Stimulated activated naive CD4-positive, alpha-beta T cell (primary cell): ENCODE data around the gene HMG20B.
"Not testable (repeated sequence)": the region's sequence is repeated elsewhere in the genome, so short reads cannot be mapped to it uniquely, and the experiment has no call there.

ENCODE experiments used
- DNase-seq, 6 experiments: peaks; one replicate each; lab custom pipeline; 2025; lab: John Stamatoyannopoulos, UW

Gene HMG20B

GRCh38 chr19:3572855-3573161 is at the start of gene HMG20B:
TSS of gene HMG20B (plus strand) at chr19:3572944. CDS start at chr19:3573310, 366 bp downstream.
- DNase-seq = no peak

- no peak for DNase-seq
Observed at GRCh38 chr19:3523361-3524077, 49.2 kb upstream of the HMG20B start.

GRCh38 chr19:3524078-3524842 is 48.5 kb upstream of the HMG20B start:
- DNase-seq = no peak

- no peak for DNase-seq
Observed at GRCh38 chr19:3524904-3525451, 47.8 kb upstream of the HMG20B start.

- DNase-seq = no peak
Observed at GRCh38 chr19:3526507-3527237, 46.1 kb upstream of the HMG20B start.

- no peak for DNase-seq
Observed at GRCh38 chr19:3527238-3527910, 45.4 kb upstream of the HMG20B start.

- DNase-seq = no peak
Observed at GRCh38 chr19:3528080-3528479, 44.7 kb upstream of the HMG20B start.

- DNase-seq = no peak
Observed at GRCh38 chr19:3528539-3529211, 44.1 kb upstream of the HMG20B start.

- not testable (repeated sequence) for DNase-seq
Observed at GRCh38 chr19:3529299-3529698, 43.4 kb upstream of the HMG20B start.

GRCh38 chr19:3530389-3530788 is 42.4 kb upstream of the HMG20B start:
- DNase-seq = no peak

- DNase-seq = no peak
Observed at GRCh38 chr19:3531716-3532115, 41.0 kb upstream of the HMG20B start.

GRCh38 chr19:3532154-3532786 is 40.5 kb upstream of the HMG20B start:
- DNase-seq = no peak

- no peak for DNase-seq
Observed at GRCh38 chr19:3533033-3533432, 39.7 kb upstream of the HMG20B start.

- DNase-seq = no peak
Observed at GRCh38 chr19:3533563-3534216, 39.1 kb upstream of the HMG20B start.

GRCh38 chr19:3534375-3535234 is 38.1 kb upstream of the HMG20B start:
- no peak for DNase-seq

GRCh38 chr19:3535235-3535535 is 37.6 kb upstream of the HMG20B start:
- DNase-seq = no peak

- no peak for DNase-seq
Observed at GRCh38 chr19:3535563-3535965, 37.2 kb upstream of the HMG20B start.

- DNase-seq = no peak
Observed at GRCh38 chr19:3535981-3536380, 36.8 kb upstream of the HMG20B start.

GRCh38 chr19:3536429-3537100 is 36.2 kb upstream of the HMG20B start:
- DNase-seq = no peak
